Activated T-cell treated with anti-CD3 and anti-CD28 coated beads, Interleukin-2, amount 50 U/mL, for 24 hours (primary cell): ENCODE data around the gene CXCL13.
A peak's percentile ranks its signal among the peaks of the same experiment; 100 is the strongest.

Experiments
- DNase-seq: peaks from one replicate; pipeline ENCODE4 v3.0.0-alpha.2; 2020
- H3K27ac Mint-ChIP-seq: 2 replicates; pipeline ENCODE4 v1.8.0; 2020; ENCODE audit warnings: mild to moderate bottlenecking, mixed read lengths
- H3K27me3 Mint-ChIP-seq: 2 replicates; pipeline ENCODE4 v1.8.0; 2020; ENCODE audit warnings: mixed read lengths
- H3K36me3 Mint-ChIP-seq: 2 replicates; pipeline ENCODE4 v1.8.0; 2020; ENCODE audit warnings: low read depth, mixed read lengths
- H3K4me1 Mint-ChIP-seq: 2 replicates; pipeline ENCODE4 v1.8.0; 2020; ENCODE audit warnings: low read depth, mixed read lengths
- H3K4me3 Mint-ChIP-seq: 2 replicates; pipeline ENCODE4 v1.8.0; 2020; ENCODE audit warnings: mild to moderate bottlenecking, moderate library complexity, mixed read lengths
- H3K9me3 Mint-ChIP-seq: 2 replicates; pipeline ENCODE4 v1.8.0; 2020; ENCODE audit warnings: mixed read lengths

The CXCL13 gene

GRCh38 chr4:77591532-77591931, 14.1 kb upstream of the CXCL13 start:
- Mint-ChIP-seq H3K36me3 (no peaks in the 10 kb centered on the region), H3K27ac (peak overlapping the region; percentile 16), H3K27me3 (no peaks in the 10 kb centered on the region), H3K4me3 (no peak overlapping the region), H3K9me3 (no peaks in the 10 kb centered on the region), H3K4me1 (peaks cover 82% of the 10 kb centered on the region)
- DNase-seq, result no peak

GRCh38 chr4:77593101-77593500, 12.5 kb upstream of the CXCL13 start:
- Mint-ChIP-seq H3K27me3 (no peaks in the 10 kb centered on the region), H3K36me3 (no peaks in the 10 kb centered on the region), H3K27ac (peak overlapping the region; percentile 77), H3K4me3 (peak overlapping the region; percentile 8), H3K4me1 (peaks cover 74% of the 10 kb centered on the region), H3K9me3 (no peaks in the 10 kb centered on the region)
- DNase-seq, result no peak

GRCh38 chr4:77593993-77594392, 11.6 kb upstream of the CXCL13 start:
- peaks cover 66% of the 10 kb centered on the region for H3K4me1 Mint-ChIP-seq
- DNase-seq, result no peak
- peak overlapping the region; percentile 77 for H3K27ac Mint-ChIP-seq
- H3K27me3 Mint-ChIP-seq, result peaks cover 2% of the 10 kb centered on the region
- H3K4me3 Mint-ChIP-seq, result no peak overlapping the region
- H3K9me3 Mint-ChIP-seq, result no peaks in the 10 kb centered on the region
- H3K36me3 Mint-ChIP-seq, result no peaks in the 10 kb centered on the region

- Mint-ChIP-seq H3K27me3 (peaks cover 9% of the 10 kb centered on the region), H3K27ac (peak overlapping the region; percentile 70), H3K4me3 (peak overlapping the region; percentile 2), H3K9me3 (no peaks in the 10 kb centered on the region), H3K4me1 (peaks cover 66% of the 10 kb centered on the region), H3K36me3 (no peaks in the 10 kb centered on the region)
- DNase-seq, result no peak
Observed at GRCh38 chr4:77595364-77595973, 10.2 kb upstream of the CXCL13 start.

- Mint-ChIP-seq H3K27ac (no peak overlapping the region), H3K9me3 (no peaks in the 10 kb centered on the region), H3K4me1 (peaks cover 55% of the 10 kb centered on the region), H3K27me3 (peaks cover 20% of the 10 kb centered on the region), H3K36me3 (no peaks in the 10 kb centered on the region), H3K4me3 (no peak overlapping the region)
- no peak for DNase-seq
Observed at GRCh38 chr4:77599378-77599777, 6.2 kb upstream of the CXCL13 start.

GRCh38 chr4:77600521-77601451, 4.8 kb upstream of the CXCL13 start:
- Mint-ChIP-seq H3K27ac (no peak overlapping the region), H3K4me3 (no peak overlapping the region), H3K36me3 (no peaks in the 10 kb centered on the region), H3K9me3 (no peaks in the 10 kb centered on the region), H3K27me3 (peaks cover 22% of the 10 kb centered on the region), H3K4me1 (peaks cover 42% of the 10 kb centered on the region)
- no peak for DNase-seq

GRCh38 chr4:77601614-77602187, 3.9 kb upstream of the CXCL13 start:
- Mint-ChIP-seq H3K9me3 (no peaks in the 10 kb centered on the region), H3K4me1 (peaks cover 35% of the 10 kb centered on the region), H3K4me3 (no peak overlapping the region), H3K27ac (peak overlapping the region; percentile 7), H3K36me3 (no peaks in the 10 kb centered on the region), H3K27me3 (peaks cover 22% of the 10 kb centered on the region)
- no peak for DNase-seq

GRCh38 chr4:77613267-77613666, 7.6 kb downstream of the CXCL13 start:
- Mint-ChIP-seq H3K4me3 (no peak overlapping the region), H3K27ac (no peak overlapping the region), H3K4me1 (peaks cover 3% of the 10 kb centered on the region), H3K9me3 (no peaks in the 10 kb centered on the region), H3K36me3 (no peaks in the 10 kb centered on the region), H3K27me3 (peaks cover 27% of the 10 kb centered on the region)
- no peak for DNase-seq

GRCh38 chr4:77615153-77615552, 9.5 kb downstream of the CXCL13 start:
- Mint-ChIP-seq H3K9me3 (no peaks in the 10 kb centered on the region), H3K36me3 (no peaks in the 10 kb centered on the region), H3K4me3 (no peak overlapping the region), H3K4me1 (peaks cover 9% of the 10 kb centered on the region), H3K27ac (no peak overlapping the region), H3K27me3 (peaks cover 35% of the 10 kb centered on the region)
- DNase-seq, result no peak

GRCh38 chr4:77617203-77617602, 11.6 kb downstream of the CXCL13 start:
- no peak overlapping the region for H3K27ac Mint-ChIP-seq
- H3K27me3 Mint-ChIP-seq, result peaks cover 32% of the 10 kb centered on the region
- H3K4me1 Mint-ChIP-seq, result peaks cover 9% of the 10 kb centered on the region
- H3K4me3 Mint-ChIP-seq, result no peak overlapping the region
- no peaks in the 10 kb centered on the region for H3K9me3 Mint-ChIP-seq
- H3K36me3 Mint-ChIP-seq, result no peaks in the 10 kb centered on the region
- no peak for DNase-seq

GRCh38 chr4:77618383-77619241, 13.0 kb downstream of the CXCL13 start:
- no peaks in the 10 kb centered on the region for H3K36me3 Mint-ChIP-seq

GRCh38 chr4:77619408-77619807, 13.8 kb downstream of the CXCL13 start:
- Mint-ChIP-seq H3K4me1 (peaks cover 9% of the 10 kb centered on the region), H3K27ac (no peak overlapping the region), H3K4me3 (no peak overlapping the region), H3K36me3 (no peaks in the 10 kb centered on the region), H3K27me3 (peaks cover 19% of the 10 kb centered on the region), H3K9me3 (no peaks in the 10 kb centered on the region)
- no peak for DNase-seq

More at GRCh38 chr4:77618383-77619241, 13.0 kb downstream of the CXCL13 start:
- Mint-ChIP-seq H3K4me1 (peaks cover 9% of the 10 kb centered on the region), H3K27me3 (peaks cover 20% of the 10 kb centered on the region), H3K4me3 (no peak overlapping the region), H3K27ac (no peak overlapping the region), H3K9me3 (no peaks in the 10 kb centered on the region)
- DNase-seq, result peak; percentile 64

- DNase-seq, result no peak
- Mint-ChIP-seq H3K4me3 (no peak overlapping the region), H3K4me1 (peaks cover 6% of the 10 kb centered on the region), H3K27ac (no peak overlapping the region), H3K9me3 (no peaks in the 10 kb centered on the region), H3K27me3 (peaks cover 19% of the 10 kb centered on the region), H3K36me3 (no peaks in the 10 kb centered on the region)
Observed at GRCh38 chr4:77621254-77621653, 15.6 kb downstream of the CXCL13 start.

GRCh38 chr4:77623091-77623490, 17.5 kb downstream of the CXCL13 start:
- no peak for DNase-seq
- H3K36me3 Mint-ChIP-seq, result no peaks in the 10 kb centered on the region
- peaks cover 6% of the 10 kb centered on the region for H3K4me1 Mint-ChIP-seq
- H3K27ac Mint-ChIP-seq, result no peak overlapping the region
- H3K27me3 Mint-ChIP-seq, result peaks cover 19% of the 10 kb centered on the region
- no peaks in the 10 kb centered on the region for H3K9me3 Mint-ChIP-seq
- H3K4me3 Mint-ChIP-seq, result no peak overlapping the region
